Astrocyte of the cerebellum (primary cell): Measurements from ENCODE around the gene SPATS1.

ENCODE experiments used
- DNase-seq: peaks from one replicate; pipeline ENCODE4 v3.0.0-alpha.2; 2011; ENCODE audit warnings: low read depth
- H3K4me3 ChIP-seq: 2 replicates; pipeline ENCODE4 v1.5.1; 2011; ENCODE audit warnings: mild to moderate bottlenecking, low read depth, low read length, moderate library complexity
- CTCF ChIP-seq: IDR thresholded peaks from 2 replicates; pipeline ENCODE4 v1.5.1; 2012; ENCODE audit warnings: low read length, low read depth, moderate library complexity, mild to moderate bottlenecking; ENCODE audit errors: missing control alignments
- in situ Hi-C: cut with HindIII; loops from 2 replicates; pipeline ENCODE4 v1.10.0; 2017; ENCODE audit warnings: low sequenced_read_pairs

Gene SPATS1

DNA sequence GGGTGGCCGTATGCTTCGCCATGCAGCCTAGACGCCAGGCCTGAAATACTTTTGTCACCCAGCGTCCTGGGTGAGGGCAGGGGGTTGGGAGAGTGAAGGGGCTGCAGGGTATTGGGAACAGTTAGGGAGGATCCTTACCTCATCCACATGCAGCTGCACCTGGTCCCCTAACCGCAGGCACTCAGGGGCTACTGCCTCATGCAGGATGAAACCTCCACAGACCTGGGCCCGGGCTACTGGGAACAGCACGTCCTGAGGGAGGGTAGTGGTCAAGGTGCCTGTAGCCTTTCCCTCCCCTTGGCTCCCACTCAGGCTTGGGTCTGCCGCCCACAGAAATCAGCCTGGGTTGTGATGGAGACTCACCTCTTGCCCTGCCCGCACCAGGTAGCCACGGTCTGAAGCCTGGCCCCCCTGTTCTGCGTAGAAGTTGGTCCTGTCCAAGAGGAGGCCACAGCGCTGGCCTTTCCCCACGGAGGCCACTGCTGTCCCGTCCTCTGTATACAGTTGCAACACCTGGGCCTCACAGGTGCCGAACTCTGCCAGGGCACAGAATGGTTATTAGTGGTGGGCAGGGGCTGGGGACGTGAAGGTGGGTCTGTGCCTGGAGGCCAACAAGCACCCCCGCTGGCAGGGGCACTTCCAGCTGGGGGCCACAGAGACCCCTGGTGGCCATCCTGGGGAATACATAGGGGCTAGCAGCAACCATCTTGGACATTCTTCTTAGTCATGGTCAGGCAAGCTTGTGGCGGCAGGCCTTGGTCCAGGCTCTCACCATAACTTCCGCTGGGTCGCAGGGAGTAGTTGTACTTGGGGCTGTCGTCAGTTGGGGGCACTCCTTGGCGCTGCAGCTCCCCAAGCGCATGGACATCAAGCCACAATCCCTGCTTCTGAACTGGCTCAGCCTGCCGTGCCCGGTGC lies 37.9 kb upstream of the SPATS1 start:
- H3K4me3 ChIP-seq, result no peak overlapping the region
- TF ChIP-seq CTCF, result peak; percentile 80
- DNase-seq, result no peak
- in situ Hi-C loops, result loop anchor here (5.0 kb wide), 1 partner anchor 47 kb away; the partner anchor contains the start of gene SLC35B2

- TF ChIP-seq CTCF, result no peak
- in situ Hi-C loops, result loop anchor here (5.0 kb wide), 1 partner anchor 48 kb away; the partner anchor contains the start of gene SLC35B2
Observed at GRCh38 chr6:44305200-44305725, 37.2 kb upstream of the SPATS1 start.

GRCh38 chr6:44306710-44307109 lies 35.7 kb upstream of the SPATS1 start:
- in situ Hi-C loops, result loop anchor here (5.0 kb wide), 1 partner anchor 49 kb away; the partner anchor contains the start of gene SLC35B2
- no peak for TF ChIP-seq CTCF
- H3K4me3 ChIP-seq, result no peak overlapping the region
- no peak for DNase-seq

More at GRCh38 chr6:44305200-44305725, 37.2 kb upstream of the SPATS1 start:
- DNase-seq, result no peak
- H3K4me3 ChIP-seq, result no peak overlapping the region

DNA sequence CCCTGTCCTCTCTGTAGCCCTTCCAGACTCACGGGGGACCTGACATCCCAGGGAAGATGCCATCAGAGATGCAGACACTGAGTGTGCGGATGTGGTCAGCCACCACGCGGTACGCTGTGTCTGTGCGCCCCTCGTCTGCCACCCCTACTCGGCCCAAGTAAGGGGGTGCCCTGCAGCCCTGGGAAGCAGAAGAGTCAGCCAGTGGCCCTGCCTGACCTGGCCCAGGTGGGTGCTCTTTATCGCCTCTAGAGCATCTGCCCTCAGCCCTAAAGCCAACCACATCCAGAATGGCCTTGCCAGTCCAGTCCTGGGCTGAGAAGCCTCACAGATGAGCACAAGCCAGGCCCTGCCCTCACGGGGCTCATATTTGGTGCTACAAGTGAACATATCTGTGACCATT lies 35.2 kb upstream of the SPATS1 start:
- no peak for DNase-seq
- H3K4me3 ChIP-seq, result no peak overlapping the region
- no peak for TF ChIP-seq CTCF
- in situ Hi-C loops, result loop anchor here (5.0 kb wide), 1 partner anchor 50 kb away; the partner anchor contains the start of gene SLC35B2

DNA sequence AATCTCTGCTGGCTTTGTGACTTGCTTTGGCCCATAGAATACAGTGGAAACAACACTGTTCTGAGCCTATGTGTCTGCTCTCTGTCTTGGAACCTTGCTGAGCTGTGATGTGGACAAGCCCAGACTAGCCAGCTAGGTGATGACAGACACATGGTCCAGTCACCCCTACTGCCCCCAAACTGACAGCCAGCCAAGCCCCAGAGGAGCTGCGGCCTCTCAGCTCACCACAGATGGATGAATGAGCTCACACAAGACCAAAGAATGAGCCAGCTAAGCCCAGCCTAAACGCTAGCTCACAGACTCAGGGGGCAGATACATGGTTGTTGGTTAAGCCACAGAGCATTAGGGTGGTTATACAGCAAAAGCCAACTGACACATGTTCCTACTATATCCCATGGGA lies 33.4 kb upstream of the SPATS1 start:
- no peak for DNase-seq
- in situ Hi-C loops, result loop anchor here (5.0 kb wide), 1 partner anchor 52 kb away; the partner anchor contains the start of gene SLC35B2
- TF ChIP-seq CTCF, result no peak
- no peak overlapping the region for H3K4me3 ChIP-seq

DNA sequence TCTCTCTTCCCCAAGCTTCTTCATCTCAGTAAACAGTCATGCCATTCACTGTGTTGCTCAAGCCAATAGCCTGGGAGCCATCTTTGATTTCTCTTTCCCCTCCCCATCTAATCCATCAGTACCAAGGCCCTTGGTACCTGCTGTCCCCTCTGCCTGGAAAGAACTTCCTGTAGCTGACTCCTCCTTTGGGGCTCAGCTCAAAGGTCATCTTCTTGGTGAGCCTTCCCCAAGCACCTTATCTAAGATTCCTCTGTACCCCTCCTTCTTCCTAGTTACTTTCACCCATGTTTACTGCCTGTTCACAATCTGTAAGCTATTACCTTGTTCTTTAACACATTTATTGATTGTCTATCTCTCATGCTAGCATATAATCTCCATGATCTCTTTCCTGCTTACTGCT lies 32.8 kb upstream of the SPATS1 start:
- in situ Hi-C loops, result loop anchor here (5.0 kb wide), 1 partner anchor 52 kb away; the partner anchor contains the start of gene SLC35B2
- no peak for TF ChIP-seq CTCF
- no peak overlapping the region for H3K4me3 ChIP-seq
- no peak for DNase-seq
